GM21825 (cell line): Measurements from ENCODE around the gene MYZAP.

ENCODE experiments used
- ATAC-seq: cut with Tn5 transposase; IDR thresholded peaks from one replicate; pipeline ENCODE4 v1.9.1; 2021; ENCODE audit warnings: mild to moderate bottlenecking, moderate library complexity; ENCODE audit not compliant: unreplicated experiment

The MYZAP gene

GRCh38 chr15:57591822-57592367 lies at the start of gene MYZAP:
Gene MYZAP, plus strand, starts transcription at chr15:57591904. Its CDS starts 131 bp downstream, at chr15:57592035.
- no peak for ATAC-seq

- no peak for ATAC-seq
These were observed 49.2 kb upstream of the MYZAP start for GRCh38 chr15:57542505-57542817.

GRCh38 chr15:57544848-57545480 lies 46.7 kb upstream of the MYZAP start:
- no peak for ATAC-seq

GRCh38 chr15:57545995-57546394 lies 45.7 kb upstream of the MYZAP start:
- ATAC-seq: no peak

GRCh38 chr15:57547243-57547755 lies 44.4 kb upstream of the MYZAP start:
- ATAC-seq: no peak

- ATAC-seq: no peak
These were observed 43.4 kb upstream of the MYZAP start for GRCh38 chr15:57548351-57548750.

- no peak for ATAC-seq
These were observed 42.9 kb upstream of the MYZAP start for GRCh38 chr15:57548835-57549234.

GRCh38 chr15:57549935-57550334 lies 41.8 kb upstream of the MYZAP start:
- no peak for ATAC-seq

GRCh38 chr15:57550640-57551039 lies 41.1 kb upstream of the MYZAP start:
- no peak for ATAC-seq

GRCh38 chr15:57551715-57552677 lies 39.7 kb upstream of the MYZAP start:
- ATAC-seq: no peak

GRCh38 chr15:57552678-57553334 lies 38.9 kb upstream of the MYZAP start:
- ATAC-seq: no peak

GRCh38 chr15:57553526-57553925 lies 38.2 kb upstream of the MYZAP start:
- ATAC-seq: no peak

GRCh38 chr15:57554063-57554811 lies 37.5 kb upstream of the MYZAP start:
- no peak for ATAC-seq

- no peak for ATAC-seq
These were observed 36.9 kb upstream of the MYZAP start for GRCh38 chr15:57554812-57555179.

GRCh38 chr15:57555270-57555669 lies 36.4 kb upstream of the MYZAP start:
- ATAC-seq: no peak

- no peak for ATAC-seq
These were observed 35.7 kb upstream of the MYZAP start for GRCh38 chr15:57556040-57556439.

- ATAC-seq: no peak
These were observed 34.4 kb upstream of the MYZAP start for GRCh38 chr15:57557267-57557666.

GRCh38 chr15:57557810-57558209 lies 33.9 kb upstream of the MYZAP start:
- ATAC-seq: no peak

- ATAC-seq: no peak
These were observed 31.8 kb upstream of the MYZAP start for GRCh38 chr15:57559875-57560274.

GRCh38 chr15:57561041-57561711 lies 30.5 kb upstream of the MYZAP start:
- peak; percentile 74 for ATAC-seq
